GM18873 (cell line): ENCODE data around the gene PRKAB1.
"Not testable (repeated sequence)": the region's sequence is repeated elsewhere in the genome, so short reads cannot be mapped to it uniquely, and the experiment has no call there.

Experiments
- ATAC-seq: cut with Tn5 transposase; IDR thresholded peaks from one replicate; pipeline ENCODE4 v1.9.1; 2021; ENCODE audit warnings: mild to moderate bottlenecking, moderate library complexity, moderate number of reproducible peaks; ENCODE audit not compliant: unreplicated experiment, low FRiP score

PRKAB1 gene

DNA sequence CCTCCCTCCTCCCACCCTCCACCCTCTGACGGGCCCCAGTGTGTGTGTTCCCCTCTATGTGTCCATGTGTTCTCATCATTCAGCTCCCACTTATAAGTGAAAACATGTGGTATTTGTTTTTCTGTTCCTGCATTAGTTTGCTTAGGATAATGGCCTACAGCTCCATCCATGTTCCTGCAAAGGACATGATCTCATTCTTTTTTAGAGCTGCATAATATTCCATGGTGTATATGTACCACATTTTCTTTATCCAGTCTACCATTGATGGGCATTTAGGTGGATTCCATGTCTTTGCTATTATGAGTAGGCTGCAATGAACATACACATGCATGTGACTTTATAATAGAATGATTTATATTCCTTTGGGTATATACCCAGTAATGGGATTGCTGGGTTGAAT lies 38.5 kb downstream of the PRKAB1 start:
- not testable (repeated sequence) for ATAC-seq

DNA sequence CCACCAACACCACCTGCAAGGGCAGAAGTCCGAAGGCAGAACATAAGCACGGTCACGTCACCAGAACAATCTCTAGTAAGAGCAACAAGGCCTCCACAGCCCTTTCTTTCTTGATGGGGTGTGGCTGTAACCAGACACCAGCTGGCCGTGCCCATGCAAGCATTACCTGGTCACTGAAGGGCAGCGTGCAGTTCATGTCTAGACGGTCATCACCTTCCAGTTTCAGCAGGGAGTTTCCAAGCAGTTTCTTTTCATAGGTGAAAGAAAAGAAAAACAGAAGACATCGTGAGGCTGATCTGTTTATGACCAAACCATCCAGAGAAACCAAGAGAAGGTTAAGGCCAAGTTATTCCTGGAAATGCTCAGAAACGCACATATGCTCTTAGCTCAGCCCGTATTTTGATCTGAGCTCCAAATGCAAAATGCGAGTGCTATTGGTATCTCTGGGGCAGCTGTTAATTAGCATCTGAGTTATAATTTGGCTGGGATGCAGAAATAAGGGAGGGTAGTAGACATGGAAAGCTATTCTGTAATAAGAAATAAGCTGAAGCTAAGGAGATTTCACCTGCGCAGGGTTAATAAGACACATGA lies 42.5 kb downstream of the PRKAB1 start:
- no peak for ATAC-seq

GRCh38 chr12:119710965-119711551 lies 43.1 kb downstream of the PRKAB1 start:
- no peak for ATAC-seq

DNA sequence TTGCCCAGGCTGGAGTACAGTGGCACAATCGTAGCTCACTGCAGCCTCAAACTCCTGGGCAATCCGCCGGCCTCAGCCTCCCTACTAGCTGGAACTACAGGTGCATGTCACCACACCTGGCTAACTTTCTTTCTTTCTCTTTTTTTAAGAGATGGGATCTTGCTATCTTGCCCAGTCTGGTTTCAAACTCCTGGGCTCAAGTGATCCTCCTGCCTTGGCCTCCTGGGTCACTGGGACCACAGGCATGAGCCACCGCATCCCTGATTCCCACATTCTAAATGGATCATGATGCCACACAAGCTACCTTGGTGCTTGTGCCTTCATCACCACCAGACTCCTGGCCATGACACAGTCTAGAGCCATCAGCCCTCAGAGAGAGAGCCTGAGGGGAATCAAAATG lies 43.8 kb downstream of the PRKAB1 start:
- ATAC-seq, result no peak

GRCh38 chr12:119712721-119713120 lies 44.8 kb downstream of the PRKAB1 start:
- ATAC-seq, result no peak

GRCh38 chr12:119713551-119714031 lies 45.7 kb downstream of the PRKAB1 start:
- ATAC-seq, result no peak

DNA sequence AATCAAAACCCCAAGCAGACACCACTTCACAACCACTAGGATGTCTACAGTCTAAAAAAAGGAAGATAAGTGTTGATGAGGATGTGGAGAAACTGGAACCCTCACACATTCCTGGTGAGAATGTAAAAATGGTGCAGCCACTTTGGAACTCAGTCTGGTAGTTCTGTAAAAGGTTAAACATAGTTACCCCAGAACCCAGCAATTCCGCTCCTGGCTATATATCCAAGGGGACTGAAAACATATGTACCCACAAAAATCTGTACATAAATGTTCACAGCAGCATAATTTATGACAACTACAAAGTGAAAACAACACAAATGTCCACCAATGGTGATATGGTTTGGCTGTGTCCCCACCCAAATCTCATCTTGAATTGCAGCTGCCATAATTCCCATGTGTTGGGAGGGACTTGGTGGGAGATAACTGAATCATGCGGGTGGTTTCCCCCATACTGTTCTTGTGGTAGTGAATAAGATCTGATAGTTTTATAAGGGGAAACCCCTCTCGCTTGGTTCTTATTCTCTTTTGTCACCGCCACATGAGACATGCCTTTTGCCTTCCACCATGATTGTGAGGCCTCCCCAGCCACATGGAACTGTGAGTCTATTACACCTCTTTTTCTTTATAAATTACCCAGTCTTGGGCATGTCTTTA lies 46.8 kb downstream of the PRKAB1 start:
- ATAC-seq, result no peak

DNA sequence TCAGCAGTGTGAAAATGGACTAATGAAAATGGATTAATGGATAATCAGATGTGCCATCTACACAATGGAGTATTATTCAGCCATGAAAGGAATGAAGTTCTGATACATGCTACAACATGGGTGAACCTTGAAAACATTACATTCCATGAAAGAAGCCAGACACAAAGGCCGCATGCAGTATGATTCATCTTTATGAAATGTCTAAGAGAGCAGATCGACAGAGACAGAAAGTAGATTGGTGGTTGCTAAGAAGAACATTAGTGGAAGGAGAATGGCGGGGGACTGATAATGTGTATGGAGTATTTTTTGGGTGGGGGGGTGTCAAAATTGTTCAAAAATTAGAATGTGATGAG lies 47.3 kb downstream of the PRKAB1 start:
- ATAC-seq, result no peak

DNA sequence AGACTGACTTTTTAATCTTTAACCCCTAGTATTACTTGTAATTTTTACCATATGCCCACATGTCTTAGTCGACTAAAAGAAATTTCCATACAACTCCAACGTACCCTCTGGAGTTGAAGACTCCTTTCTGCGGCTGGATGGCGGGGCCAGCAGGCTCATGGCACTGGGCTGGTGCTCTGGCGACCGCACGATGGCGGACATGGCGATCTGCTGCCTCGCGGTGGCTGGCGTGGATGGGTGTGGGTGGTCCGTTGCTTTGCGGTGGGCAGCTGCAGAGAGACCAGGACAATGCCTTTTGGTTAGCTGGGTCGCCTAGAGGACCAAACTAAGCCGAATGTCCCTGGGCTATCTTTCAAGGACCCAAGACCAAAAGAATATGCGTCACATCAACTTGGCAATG lies 50.2 kb downstream of the PRKAB1 start:
- no peak for ATAC-seq

DNA sequence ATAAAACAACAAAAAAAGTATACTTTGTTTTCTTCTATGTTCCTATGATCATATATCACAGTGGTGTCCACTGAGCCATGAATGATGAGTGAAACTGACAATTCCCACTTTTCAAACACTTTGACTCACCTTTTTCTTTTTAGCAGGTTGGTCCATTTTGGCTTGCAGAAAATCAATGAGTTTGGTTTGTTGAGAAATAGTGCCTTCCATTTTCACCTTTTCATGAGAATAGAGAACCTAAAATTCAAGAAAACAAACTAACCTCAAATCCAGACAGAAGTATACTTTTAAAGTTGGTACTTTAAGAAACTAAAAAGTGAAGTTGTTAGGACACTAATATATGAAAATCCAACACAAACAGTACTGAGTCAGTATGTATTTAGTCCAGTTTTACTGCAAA lies 52.4 kb downstream of the PRKAB1 start:
- ATAC-seq, result no peak

DNA sequence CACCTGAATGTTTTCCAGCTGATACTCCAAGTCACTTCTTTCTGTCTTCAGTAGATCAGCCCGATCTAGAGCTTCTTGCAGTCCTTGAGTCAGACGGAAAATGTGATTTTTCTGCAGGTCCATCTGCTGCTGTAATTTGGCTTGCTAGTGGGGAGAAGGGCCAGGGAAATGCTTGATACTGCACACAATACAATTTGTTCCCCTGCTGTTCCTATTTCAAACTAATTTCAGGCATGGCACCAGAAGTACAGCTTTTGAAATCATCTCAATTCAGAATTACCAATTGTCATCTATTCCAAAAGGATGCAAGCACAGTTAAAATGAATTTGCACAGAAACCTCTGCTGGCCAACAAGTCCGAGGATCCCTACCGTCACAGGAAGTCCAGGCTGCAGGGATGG lies 53.4 kb downstream of the PRKAB1 start:
- no peak for ATAC-seq

DNA sequence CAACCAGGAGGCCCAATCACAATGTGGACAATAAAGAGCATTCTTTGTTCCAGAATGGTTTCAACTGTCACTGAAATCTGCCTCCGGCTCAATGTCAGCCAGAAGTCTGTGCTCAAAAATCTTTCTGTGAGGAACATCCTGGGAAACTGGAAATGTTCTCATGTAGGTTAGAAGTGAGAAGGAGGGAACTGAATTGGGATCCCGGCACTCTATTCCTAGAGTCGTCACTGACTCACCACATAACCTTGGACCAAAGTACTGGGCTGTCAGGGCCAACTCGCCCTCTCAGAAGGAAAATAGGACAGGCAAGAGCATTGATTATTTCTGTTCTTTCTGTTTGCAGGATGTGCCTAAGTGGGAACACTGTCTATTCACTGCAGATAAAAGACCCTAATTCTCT lies 57.6 kb downstream of the PRKAB1 start:
- ATAC-seq, result no peak

- ATAC-seq, result no peak
These were observed 59.9 kb downstream of the PRKAB1 start for GRCh38 chr12:119727600-119728443.

DNA sequence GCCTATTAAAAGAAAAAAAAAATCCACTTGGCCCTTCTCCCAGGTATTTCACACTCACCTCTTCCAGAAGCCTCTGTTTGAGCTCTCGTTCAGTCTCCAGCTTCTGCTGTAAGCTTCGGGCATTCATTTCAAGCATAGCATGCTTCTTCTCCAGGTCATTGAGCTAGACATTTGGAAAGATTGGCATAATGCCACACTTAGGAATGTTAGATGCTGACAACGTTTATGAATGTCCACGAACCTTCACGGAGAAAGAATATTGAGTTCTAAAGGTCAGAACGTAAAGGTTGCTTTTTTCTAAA lies 60.5 kb downstream of the PRKAB1 start:
- no peak for ATAC-seq

- no peak for ATAC-seq
These were observed 61.9 kb downstream of the PRKAB1 start for GRCh38 chr12:119729871-119730270.

- no peak for ATAC-seq
These were observed 62.4 kb downstream of the PRKAB1 start for GRCh38 chr12:119730381-119730780.
